Measurements from ENCODE around the gene MAP3K7. TPM values are rescaled to one million over a fixed set of nuclear protein-coding genes. Genes with fewer than 3 reads are reported as not detected.

MAP3K7 gene
- total and polyA plus RNA-seq, 2 donors from 2014 or later: 14.8 to 25.7 TPM

DNA sequence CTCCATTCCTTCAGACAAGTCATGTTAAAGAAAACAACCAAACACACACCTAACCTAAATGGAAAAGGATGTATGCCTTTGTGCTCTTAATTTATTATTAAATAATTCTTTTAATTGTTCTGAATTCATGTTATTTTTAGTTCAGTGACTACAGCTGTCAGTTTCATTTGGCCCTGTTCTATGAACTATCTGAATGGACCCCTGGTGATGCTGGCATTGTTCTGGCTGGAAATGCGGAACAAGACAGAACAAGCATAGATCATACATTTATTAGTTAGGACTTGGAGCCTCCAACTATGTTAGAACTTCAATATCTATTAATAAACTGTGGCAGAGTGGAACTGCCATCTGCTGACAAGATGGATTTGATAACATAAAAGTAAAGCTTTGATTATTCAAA is 5.7 kb downstream of the MAP3K7 start:
- FAIRE-seq (no peak), DNase-seq (no peak)
- Histone ChIP-seq H3K9me3 (ENCODE audit: control insufficient read depth in 2 of 3, insufficient read depth in 1 of 3, low read length in 3 of 3) (no peaks in the 10 kb centered on the region), H3K4me3 (ENCODE audit: low read length in 3 of 3) (no peak overlapping the region), H3K27ac (ENCODE audit: low read depth in 2 of 2, low read length in 2 of 2) (no peak overlapping the region), H3K4me1 (ENCODE audit: control insufficient read depth in 2 of 3, insufficient read depth in 2 of 3, low read depth in 1 of 3, low read length in 3 of 3) (peaks cover 0 to 2% (median 0%) of the 10 kb centered on the region in 3 donors), H3K27me3 (ENCODE audit: control insufficient read depth, insufficient read depth, low read length) (no peaks in the 10 kb centered on the region), H3K36me3 (ENCODE audit: control insufficient read depth in 2 of 3, insufficient read depth in 3 of 3, low read length in 3 of 3) (no peaks in the 10 kb centered on the region), H3K9ac (ENCODE audit: low read length in 3 of 3) (no peak overlapping the region)
- TF ChIP-seq, protein P1, sequence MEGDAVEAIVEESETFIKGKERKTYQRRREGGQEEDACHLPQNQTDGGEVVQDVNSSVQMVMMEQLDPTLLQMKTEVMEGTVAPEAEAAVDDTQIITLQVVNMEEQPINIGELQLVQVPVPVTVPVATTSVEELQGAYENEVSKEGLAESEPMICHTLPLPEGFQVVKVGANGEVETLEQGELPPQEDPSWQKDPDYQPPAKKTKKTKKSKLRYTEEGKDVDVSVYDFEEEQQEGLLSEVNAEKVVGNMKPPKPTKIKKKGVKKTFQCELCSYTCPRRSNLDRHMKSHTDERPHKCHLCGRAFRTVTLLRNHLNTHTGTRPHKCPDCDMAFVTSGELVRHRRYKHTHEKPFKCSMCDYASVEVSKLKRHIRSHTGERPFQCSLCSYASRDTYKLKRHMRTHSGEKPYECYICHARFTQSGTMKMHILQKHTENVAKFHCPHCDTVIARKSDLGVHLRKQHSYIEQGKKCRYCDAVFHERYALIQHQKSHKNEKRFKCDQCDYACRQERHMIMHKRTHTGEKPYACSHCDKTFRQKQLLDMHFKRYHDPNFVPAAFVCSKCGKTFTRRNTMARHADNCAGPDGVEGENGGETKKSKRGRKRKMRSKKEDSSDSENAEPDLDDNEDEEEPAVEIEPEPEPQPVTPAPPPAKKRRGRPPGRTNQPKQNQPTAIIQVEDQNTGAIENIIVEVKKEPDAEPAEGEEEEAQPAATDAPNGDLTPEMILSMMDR (IDR thresholded peaks at IDR 0.05; ENCODE audit: borderline replicate concordance, extremely low read depth, insufficient read depth): no peak
- intact Hi-C loops (cut with DNase I): no loop called here

DNA sequence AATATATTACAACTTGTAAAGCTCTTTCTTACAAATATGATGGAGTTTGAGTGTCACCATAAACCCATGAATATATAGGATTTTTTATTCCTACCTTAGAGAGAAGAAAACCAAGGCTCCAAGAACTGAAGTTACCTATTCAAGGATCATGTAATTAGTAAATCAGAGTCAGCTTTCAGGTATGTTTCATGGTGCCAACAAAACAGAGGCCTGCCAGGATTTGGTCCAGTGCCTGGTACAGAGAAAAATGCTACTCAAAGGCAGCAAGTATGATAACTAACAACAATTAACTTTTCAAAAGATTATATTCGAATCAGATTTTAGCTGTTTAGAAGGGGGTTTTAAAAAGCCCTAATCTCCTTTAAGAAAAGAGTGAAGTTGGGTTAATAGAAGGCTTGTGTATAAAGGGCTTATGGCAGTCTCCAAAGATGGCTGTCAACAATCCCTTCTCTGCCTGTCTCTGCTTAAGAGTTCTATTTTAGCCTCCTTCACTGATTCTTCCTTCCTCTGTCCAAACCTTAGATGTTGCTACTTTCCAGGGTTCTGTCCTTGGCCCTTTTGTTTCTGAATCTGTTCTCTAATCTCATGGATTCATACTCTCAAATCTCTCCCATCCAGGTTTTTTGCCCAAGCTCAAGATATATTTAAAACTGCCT is 7.8 kb downstream of the MAP3K7 start:
- no peak for FAIRE-seq
- DNase-seq: no peak
- H3K27ac ChIP-seq (ENCODE audit: low read depth in 2 of 2, low read length in 2 of 2): no peak overlapping the region
- H3K27me3 ChIP-seq (ENCODE audit: control insufficient read depth, insufficient read depth, low read length): no peaks in the 10 kb centered on the region
- no peaks in the 10 kb centered on the region for H3K36me3 ChIP-seq (ENCODE audit: control insufficient read depth in 2 of 3, insufficient read depth in 3 of 3, low read length in 3 of 3)
- no peak overlapping the region for H3K4me3 ChIP-seq (ENCODE audit: low read length in 3 of 3)
- no peak overlapping the region for H3K9ac ChIP-seq (ENCODE audit: low read length in 3 of 3)
- H3K4me1 ChIP-seq (ENCODE audit: control insufficient read depth in 2 of 3, insufficient read depth in 2 of 3, low read depth in 1 of 3, low read length in 3 of 3): no peaks in the 10 kb centered on the region
- TF ChIP-seq, protein P1 (IDR thresholded peaks at IDR 0.05; ENCODE audit: borderline replicate concordance, extremely low read depth, insufficient read depth): no peak
- intact Hi-C loops (cut with DNase I): no loop called here
- no peaks in the 10 kb centered on the region for H3K9me3 ChIP-seq (ENCODE audit: control insufficient read depth in 2 of 3, insufficient read depth in 1 of 3, low read length in 3 of 3)

DNA sequence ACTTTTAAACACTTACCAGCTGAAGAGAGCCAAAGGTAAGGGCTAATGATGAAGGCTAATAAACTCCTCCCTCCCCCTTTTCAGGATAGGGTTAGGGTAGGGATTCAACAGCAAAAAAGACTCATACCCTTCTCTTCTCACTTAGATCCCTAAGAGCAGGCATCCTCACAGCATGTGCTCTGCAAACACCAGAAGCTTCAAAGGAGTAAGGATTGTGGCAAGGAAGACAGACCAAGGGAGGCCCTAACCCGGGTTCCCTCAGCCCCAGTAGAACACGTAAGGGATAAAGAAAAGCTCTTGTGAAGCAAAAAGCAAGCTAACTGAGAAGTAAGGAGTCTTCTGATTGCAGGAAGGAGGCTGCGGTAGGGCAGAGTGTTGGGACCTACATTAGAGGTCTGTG is 11.6 kb downstream of the MAP3K7 start:
- Histone ChIP-seq H3K4me1 (ENCODE audit: control insufficient read depth in 2 of 3, insufficient read depth in 2 of 3, low read depth in 1 of 3, low read length in 3 of 3) (no peaks in the 10 kb centered on the region), H3K36me3 (ENCODE audit: control insufficient read depth in 2 of 3, insufficient read depth in 3 of 3, low read length in 3 of 3) (no peaks in the 10 kb centered on the region), H3K9me3 (ENCODE audit: control insufficient read depth in 2 of 3, insufficient read depth in 1 of 3, low read length in 3 of 3) (no peaks in the 10 kb centered on the region), H3K27me3 (ENCODE audit: control insufficient read depth, insufficient read depth, low read length) (no peaks in the 10 kb centered on the region), H3K4me3 (ENCODE audit: low read length in 3 of 3) (no peak overlapping the region), H3K27ac (ENCODE audit: low read depth in 2 of 2, low read length in 2 of 2) (no peak overlapping the region), H3K9ac (ENCODE audit: low read length in 3 of 3) (no peak overlapping the region)
- DNase-seq: no peak
- TF ChIP-seq, protein P1 (IDR thresholded peaks at IDR 0.05; ENCODE audit: borderline replicate concordance, extremely low read depth, insufficient read depth): no peak
- intact Hi-C loops (cut with DNase I): no loop called here
- no peak for FAIRE-seq

DNA sequence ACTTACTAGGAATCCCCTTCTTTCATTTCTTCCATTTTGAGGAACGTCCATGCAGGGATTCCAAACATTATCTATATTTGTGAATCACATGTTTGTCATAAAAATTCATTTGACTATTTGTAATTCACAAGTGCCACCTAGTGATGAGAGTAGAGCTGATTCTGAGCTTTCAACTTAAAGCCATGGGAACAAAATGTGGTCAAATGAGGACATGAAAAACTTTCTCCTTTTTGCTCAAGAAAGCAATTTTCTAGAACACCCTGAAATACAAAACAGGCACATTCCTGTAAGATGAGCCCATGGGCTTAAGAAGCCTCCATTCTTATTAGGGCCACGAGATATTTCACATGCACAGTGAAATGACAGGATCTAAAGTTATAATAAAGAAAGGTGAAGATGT is 12.3 kb downstream of the MAP3K7 start:
- H3K4me1 ChIP-seq (ENCODE audit: control insufficient read depth in 2 of 3, insufficient read depth in 2 of 3, low read depth in 1 of 3, low read length in 3 of 3): no peaks in the 10 kb centered on the region
- TF ChIP-seq, protein P1 (IDR thresholded peaks at IDR 0.05; ENCODE audit: borderline replicate concordance, extremely low read depth, insufficient read depth): no peak
- H3K4me3 ChIP-seq (ENCODE audit: low read length in 3 of 3): no peak overlapping the region
- no peaks in the 10 kb centered on the region for H3K36me3 ChIP-seq (ENCODE audit: control insufficient read depth in 2 of 3, insufficient read depth in 3 of 3, low read length in 3 of 3)
- no peak overlapping the region for H3K9ac ChIP-seq (ENCODE audit: low read length in 3 of 3)
- H3K9me3 ChIP-seq (ENCODE audit: control insufficient read depth in 2 of 3, insufficient read depth in 1 of 3, low read length in 3 of 3): no peaks in the 10 kb centered on the region
- intact Hi-C loops (cut with DNase I): no loop called here
- H3K27ac ChIP-seq (ENCODE audit: low read depth in 2 of 2, low read length in 2 of 2): no peak overlapping the region
- H3K27me3 ChIP-seq (ENCODE audit: control insufficient read depth, insufficient read depth, low read length): no peaks in the 10 kb centered on the region
- DNase-seq: peak in 1 of 5 donors; percentile 4
- FAIRE-seq: no peak

Measured in kidney (tissue), 14 donors.